IPS DF 19.7 (cell line): ENCODE data around the gene DYNLT1.
"Not testable (repeated sequence)": the region's sequence is repeated elsewhere in the genome, so short reads cannot be mapped to it uniquely, and the experiment has no call there.

Source experiments
- DNase-seq: peaks from one replicate; pipeline ENCODE4 v3.0.0-alpha.2; 2013; ENCODE audit warnings: low read depth, low spot score

Gene DYNLT1

GRCh38 chr6:158644231-158645063 lies at the start of gene DYNLT1:
TSS of gene DYNLT1 (minus strand) at chr6:158644743. CDS start at chr6:158644708, 35 bp downstream.
- DNase-seq, result peak; percentile 65

- DNase-seq, result no peak
Observed at GRCh38 chr6:158688860-158689259, 44.3 kb upstream of the DYNLT1 start.

- DNase-seq, result no peak
Observed at GRCh38 chr6:158687506-158687905, 43.0 kb upstream of the DYNLT1 start.

GRCh38 chr6:158686791-158687381 lies 42.3 kb upstream of the DYNLT1 start:
- no peak for DNase-seq

- DNase-seq, result no peak
Observed at GRCh38 chr6:158686311-158686710, 41.8 kb upstream of the DYNLT1 start.

- DNase-seq, result no peak
Observed at GRCh38 chr6:158684745-158685324, 40.3 kb upstream of the DYNLT1 start.

- DNase-seq, result no peak
Observed at GRCh38 chr6:158684311-158684710, 39.8 kb upstream of the DYNLT1 start.

GRCh38 chr6:158680481-158680880 lies 35.9 kb upstream of the DYNLT1 start:
- DNase-seq, result no peak

- DNase-seq, result no peak
Observed at GRCh38 chr6:158680015-158680414, 35.5 kb upstream of the DYNLT1 start.

GRCh38 chr6:158677906-158678578 lies 33.5 kb upstream of the DYNLT1 start:
- no peak for DNase-seq

GRCh38 chr6:158677094-158677493 lies 32.6 kb upstream of the DYNLT1 start:
- not testable (repeated sequence) for DNase-seq

GRCh38 chr6:158674342-158675131 lies 30.0 kb upstream of the DYNLT1 start:
- DNase-seq, result no peak

GRCh38 chr6:158672726-158673125 lies 28.2 kb upstream of the DYNLT1 start:
- no peak for DNase-seq

GRCh38 chr6:158672119-158672518 lies 27.6 kb upstream of the DYNLT1 start:
- not testable (repeated sequence) for DNase-seq

GRCh38 chr6:158669145-158670035 lies 24.8 kb upstream of the DYNLT1 start:
- no peak for DNase-seq

- DNase-seq, result no peak
Observed at GRCh38 chr6:158668707-158669103, 24.2 kb upstream of the DYNLT1 start.

- no peak for DNase-seq
Observed at GRCh38 chr6:158667360-158667981, 22.9 kb upstream of the DYNLT1 start.

- no peak for DNase-seq
Observed at GRCh38 chr6:158666628-158667359, 22.3 kb upstream of the DYNLT1 start.

GRCh38 chr6:158665332-158665731 lies 20.8 kb upstream of the DYNLT1 start:
- no peak for DNase-seq
